ENCODE measurements around the gene PHLDA2. TPM values are rescaled to one million over a fixed set of nuclear protein-coding genes. Genes with fewer than 3 reads are reported as not detected.

Gene PHLDA2
- total RNA-seq, 3 donors from 2014 or later = 6.9 to 11.0 (median 8.6) TPM

GRCh38 chr11:2892215-2892966 lies 36.8 kb downstream of the PHLDA2 start:
- Mint-ChIP-seq H3K9me3 (no peaks in the 10 kb centered on the region), H3K27me3 (ENCODE audit: low read depth) (no peaks in the 10 kb centered on the region), H3K4me3 (peak overlapping the region; percentile 75), H3K36me3 (ENCODE audit: insufficient read depth) (no peaks in the 10 kb centered on the region), H3K4me1 (ENCODE audit: low read depth) (peaks cover 21% of the 10 kb centered on the region)
- ATAC-seq (peak; percentile 55 to 67), DNase-seq (peak; percentile 60)

- ATAC-seq (no peak), DNase-seq (no peak)
- peaks cover 25% of the 10 kb centered on the region for H3K4me1 Mint-ChIP-seq (ENCODE audit: low read depth)
- no peaks in the 10 kb centered on the region for H3K36me3 Mint-ChIP-seq (ENCODE audit: insufficient read depth)
- H3K27me3 Mint-ChIP-seq (ENCODE audit: low read depth) = no peaks in the 10 kb centered on the region
- peak overlapping the region; percentile 70 for H3K4me3 Mint-ChIP-seq
- no peaks in the 10 kb centered on the region for H3K9me3 Mint-ChIP-seq
Measured at GRCh38 chr11:2891326-2892214, 37.6 kb downstream of the PHLDA2 start.

DNA sequence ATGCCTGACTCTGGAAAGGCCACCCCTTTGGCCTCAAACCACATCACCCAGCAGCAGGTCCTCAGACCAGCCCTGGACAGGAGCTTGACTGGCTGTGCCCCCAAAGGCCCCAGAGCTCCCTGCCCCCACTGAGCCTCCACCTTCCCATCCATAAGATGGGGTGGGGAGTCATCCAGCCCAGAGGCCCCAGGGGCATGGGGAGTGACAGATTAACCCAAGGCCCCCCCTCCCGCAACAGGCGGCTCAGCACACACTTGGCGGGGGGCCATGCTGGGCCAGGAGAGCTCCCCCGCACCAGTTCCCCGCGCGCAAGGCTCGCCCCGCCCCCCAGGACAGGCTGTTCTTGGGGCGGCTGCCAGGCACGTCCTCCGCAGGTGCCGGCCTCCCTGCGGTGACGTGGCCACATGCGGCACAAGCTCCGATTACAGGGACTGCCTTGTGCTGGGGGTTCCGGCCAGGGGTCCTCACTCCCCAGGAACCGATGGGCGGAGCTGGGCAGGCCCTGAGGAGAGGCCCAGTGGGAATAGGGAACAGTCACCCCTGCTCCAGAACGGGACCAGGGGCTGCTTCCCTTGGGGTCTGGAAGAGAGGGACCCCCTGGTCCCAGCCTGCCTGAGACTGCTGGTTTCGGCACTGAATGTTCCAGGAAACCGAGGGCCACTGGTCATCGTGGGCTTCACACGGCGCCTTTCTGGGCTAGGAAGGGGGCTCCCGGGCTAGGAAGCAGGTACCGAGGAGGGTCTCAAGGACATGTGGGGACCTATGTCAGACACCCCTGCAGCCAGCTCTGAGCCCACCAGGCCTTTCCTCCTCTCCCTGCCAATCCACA lies 38.5 kb downstream of the PHLDA2 start:
- H3K27me3 Mint-ChIP-seq (ENCODE audit: low read depth) = no peaks in the 10 kb centered on the region
- H3K4me1 Mint-ChIP-seq (ENCODE audit: low read depth) = peaks cover 25% of the 10 kb centered on the region
- no peaks in the 10 kb centered on the region for H3K36me3 Mint-ChIP-seq (ENCODE audit: insufficient read depth)
- H3K4me3 Mint-ChIP-seq = no peak overlapping the region
- no peaks in the 10 kb centered on the region for H3K9me3 Mint-ChIP-seq
- no peak for ATAC-seq
- DNase-seq = no peak

- DNase-seq (no peak), ATAC-seq (no peak)
- Mint-ChIP-seq H3K4me1 (ENCODE audit: low read depth) (peaks cover 27% of the 10 kb centered on the region), H3K4me3 (no peak overlapping the region), H3K36me3 (ENCODE audit: insufficient read depth) (no peaks in the 10 kb centered on the region), H3K27me3 (ENCODE audit: low read depth) (no peaks in the 10 kb centered on the region), H3K9me3 (no peaks in the 10 kb centered on the region)
Measured at GRCh38 chr11:2889362-2890273, 39.6 kb downstream of the PHLDA2 start.

GRCh38 chr11:2888266-2888968 lies 40.8 kb downstream of the PHLDA2 start:
- Mint-ChIP-seq H3K4me1 (ENCODE audit: low read depth) (peaks cover 27% of the 10 kb centered on the region), H3K27me3 (ENCODE audit: low read depth) (no peaks in the 10 kb centered on the region), H3K9me3 (no peaks in the 10 kb centered on the region), H3K4me3 (no peak overlapping the region), H3K36me3 (ENCODE audit: insufficient read depth) (no peaks in the 10 kb centered on the region)
- peak; percentile 85 for DNase-seq
- peak; percentile 35 to 36 for ATAC-seq

- no peaks in the 10 kb centered on the region for H3K36me3 Mint-ChIP-seq (ENCODE audit: insufficient read depth)
- ATAC-seq (no peak), DNase-seq (no peak)
- peaks cover 23% of the 10 kb centered on the region for H3K4me1 Mint-ChIP-seq (ENCODE audit: low read depth)
- H3K9me3 Mint-ChIP-seq = no peaks in the 10 kb centered on the region
- H3K4me3 Mint-ChIP-seq = no peak overlapping the region
- peaks cover 6% of the 10 kb centered on the region for H3K27me3 Mint-ChIP-seq (ENCODE audit: low read depth)
Measured at GRCh38 chr11:2887515-2888195, 41.6 kb downstream of the PHLDA2 start.

GRCh38 chr11:2886936-2887335 lies 42.3 kb downstream of the PHLDA2 start:
- no peaks in the 10 kb centered on the region for H3K36me3 Mint-ChIP-seq (ENCODE audit: insufficient read depth)
- H3K9me3 Mint-ChIP-seq = no peaks in the 10 kb centered on the region
- ATAC-seq = no peak
- H3K4me1 Mint-ChIP-seq (ENCODE audit: low read depth) = peaks cover 18% of the 10 kb centered on the region
- no peak for DNase-seq
- peaks cover 8% of the 10 kb centered on the region for H3K27me3 Mint-ChIP-seq (ENCODE audit: low read depth)
- peak overlapping the region; percentile 51 for H3K4me3 Mint-ChIP-seq

- no peaks in the 10 kb centered on the region for H3K36me3 Mint-ChIP-seq (ENCODE audit: insufficient read depth)
- peaks cover 8% of the 10 kb centered on the region for H3K27me3 Mint-ChIP-seq (ENCODE audit: low read depth)
- H3K4me3 Mint-ChIP-seq = peak overlapping the region; percentile 51
- DNase-seq = no peak
- H3K4me1 Mint-ChIP-seq (ENCODE audit: low read depth) = peaks cover 12% of the 10 kb centered on the region
- ATAC-seq = peak in 1 of 2 donors; percentile 1
- no peaks in the 10 kb centered on the region for H3K9me3 Mint-ChIP-seq
Measured at GRCh38 chr11:2886191-2886894, 42.9 kb downstream of the PHLDA2 start.

GRCh38 chr11:2885678-2886081 lies 43.5 kb downstream of the PHLDA2 start, which contains the start of gene CDKN1C:
Gene CDKN1C (minus strand): TSS chr11:2885775. CDS start chr11:2885456, 319 bp downstream.
- Mint-ChIP-seq H3K4me1 (ENCODE audit: low read depth) (peaks cover 9% of the 10 kb centered on the region), H3K9me3 (no peaks in the 10 kb centered on the region), H3K27me3 (ENCODE audit: low read depth) (peaks cover 8% of the 10 kb centered on the region), H3K4me3 (peak within 1 kb of the TSS; percentile 84), H3K36me3 (ENCODE audit: insufficient read depth) (no peaks in the 10 kb centered on the region)
- peak; percentile 77 for DNase-seq
- peak; percentile 85 to 87 for ATAC-seq

DNA sequence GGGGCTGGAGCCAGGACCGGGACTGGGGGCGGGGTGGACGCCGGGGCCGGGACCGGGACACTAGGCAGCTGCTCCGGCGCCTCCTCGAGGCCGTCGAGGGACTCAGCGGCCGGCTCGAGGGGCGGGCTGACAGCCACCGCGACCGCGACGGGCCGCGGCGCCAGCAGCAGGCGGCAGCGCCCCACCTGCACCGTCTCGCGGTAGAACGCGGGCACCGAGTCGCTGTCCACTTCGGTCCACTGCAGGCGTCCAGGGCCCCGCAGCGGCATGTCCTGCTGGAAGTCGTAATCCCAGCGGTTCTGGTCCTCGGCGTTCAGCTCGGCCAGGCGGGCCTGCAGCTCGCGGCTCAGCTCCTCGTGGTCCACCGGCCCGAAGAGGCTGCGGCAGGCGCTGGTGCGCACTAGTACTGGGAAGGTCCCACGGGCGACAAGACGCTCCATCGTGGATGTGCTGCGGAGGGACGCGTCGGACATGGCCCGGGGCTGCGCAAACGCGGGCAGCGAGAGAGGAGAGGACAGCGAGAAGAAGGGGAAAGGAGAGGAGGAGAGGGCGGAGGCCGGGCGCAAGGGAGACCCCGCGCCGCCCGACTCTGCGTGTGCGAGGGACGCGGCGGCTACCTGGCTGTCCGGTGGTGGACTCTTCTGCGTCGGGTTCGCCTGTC lies 44.1 kb downstream of the PHLDA2 start:
- Mint-ChIP-seq H3K4me3 (peak overlapping the region; percentile 84), H3K27me3 (ENCODE audit: low read depth) (peaks cover 8% of the 10 kb centered on the region), H3K9me3 (no peaks in the 10 kb centered on the region), H3K4me1 (ENCODE audit: low read depth) (peaks cover 9% of the 10 kb centered on the region), H3K36me3 (ENCODE audit: insufficient read depth) (no peaks in the 10 kb centered on the region)
- peak; percentile 14 to 18 for ATAC-seq
- DNase-seq = no peak

GRCh38 chr11:2883979-2884815 lies 45.0 kb downstream of the PHLDA2 start:
- H3K4me3 Mint-ChIP-seq = no peak overlapping the region
- H3K4me1 Mint-ChIP-seq (ENCODE audit: low read depth) = peaks cover 7% of the 10 kb centered on the region
- H3K36me3 Mint-ChIP-seq (ENCODE audit: insufficient read depth) = no peaks in the 10 kb centered on the region
- H3K27me3 Mint-ChIP-seq (ENCODE audit: low read depth) = peaks cover 8% of the 10 kb centered on the region
- no peak for DNase-seq
- ATAC-seq = no peak
- H3K9me3 Mint-ChIP-seq = no peaks in the 10 kb centered on the region
